HG03378 (cell line): Measurements from ENCODE around the gene PAMR1.
"Not testable (repeated sequence)": the region's sequence is repeated elsewhere in the genome, so short reads cannot be mapped to it uniquely, and the experiment has no call there.

Experiments used
- ATAC-seq: cut with Tn5 transposase; IDR thresholded peaks from one replicate; pipeline ENCODE4 v1.9.1; 2021; ENCODE audit warnings: mild to moderate bottlenecking, moderate library complexity; ENCODE audit not compliant: unreplicated experiment

The PAMR1 gene

DNA sequence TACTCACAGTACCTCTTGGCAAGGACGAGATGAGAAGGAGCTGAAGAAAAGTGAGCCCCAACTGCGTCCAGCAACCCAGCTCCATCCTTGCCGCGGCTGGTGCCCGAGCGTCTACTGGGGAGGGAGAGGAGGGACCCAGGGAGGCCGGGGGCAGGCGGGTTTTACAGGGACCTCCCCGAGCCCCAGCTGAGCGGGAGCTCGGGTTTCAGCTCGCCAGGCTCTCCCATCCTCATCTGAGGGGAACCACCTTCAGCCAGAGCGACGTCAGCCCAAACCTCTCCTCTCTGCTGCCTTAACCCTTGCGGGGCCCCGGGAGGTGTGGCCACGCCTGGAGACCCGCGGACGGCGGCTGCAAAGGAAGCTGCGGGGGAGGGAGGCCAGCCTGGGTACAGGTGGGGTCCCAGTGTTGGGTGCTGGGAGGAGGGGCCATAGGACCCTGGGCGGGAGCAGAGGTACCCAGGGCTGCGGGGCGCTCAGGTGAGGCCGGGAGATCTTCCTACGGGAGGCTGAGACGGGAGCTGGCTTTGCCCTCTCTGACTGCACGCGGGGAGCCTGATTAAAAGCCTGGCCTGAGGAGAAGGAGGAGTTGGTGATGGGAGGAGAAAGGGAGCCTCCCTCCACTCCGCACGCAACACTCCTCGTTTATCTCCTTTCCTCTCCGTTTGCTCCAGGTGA is at the start of gene PAMR1:
PAMR1 (minus strand) TSS at position 116 of the 675 bp plus-strand sequence; CDS start at position 85, 31 bp downstream.
- no peak for ATAC-seq

DNA sequence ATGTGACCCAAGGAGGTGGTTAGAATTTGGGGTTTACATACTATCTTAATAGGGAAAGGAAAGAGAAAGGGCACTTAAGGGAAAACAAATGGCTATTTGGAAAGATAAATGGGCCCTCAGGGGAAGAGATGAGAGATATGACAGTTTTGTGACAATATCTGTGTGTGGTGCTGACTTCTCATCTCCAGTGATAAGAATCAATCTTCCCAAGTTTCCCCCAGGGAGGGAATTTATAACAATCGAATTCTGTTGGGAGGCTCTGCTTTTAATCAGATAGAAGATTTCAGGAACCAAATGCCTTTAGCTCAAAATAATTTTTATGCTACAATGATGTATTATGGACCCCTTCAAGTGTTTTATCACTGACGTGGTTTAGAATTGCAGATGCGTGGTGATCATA is 46.3 kb upstream of the PAMR1 start:
- ATAC-seq = no peak

- no peak for ATAC-seq
These were observed 42.5 kb upstream of the PAMR1 start for GRCh38 chr11:35567737-35568465.

DNA sequence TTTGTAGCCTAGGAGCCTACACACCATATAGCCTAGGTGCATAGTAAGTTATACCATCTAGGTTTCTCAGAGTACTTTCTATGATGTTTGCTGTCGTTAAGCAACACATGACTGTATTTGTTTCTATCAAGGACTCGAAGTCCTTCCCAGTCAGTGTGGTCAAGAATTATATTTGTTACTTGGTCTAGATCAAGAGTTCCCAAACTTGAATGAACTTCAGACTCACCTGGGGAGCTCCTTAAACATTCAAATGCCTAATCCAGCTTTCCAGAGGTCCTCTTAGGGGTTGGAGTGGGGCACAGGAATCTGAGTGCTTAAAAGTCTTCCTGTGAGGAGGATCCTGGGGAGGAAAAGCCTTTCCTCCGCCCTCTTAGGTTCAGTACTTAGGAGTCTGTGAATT is 41.5 kb upstream of the PAMR1 start:
- ATAC-seq = no peak

DNA sequence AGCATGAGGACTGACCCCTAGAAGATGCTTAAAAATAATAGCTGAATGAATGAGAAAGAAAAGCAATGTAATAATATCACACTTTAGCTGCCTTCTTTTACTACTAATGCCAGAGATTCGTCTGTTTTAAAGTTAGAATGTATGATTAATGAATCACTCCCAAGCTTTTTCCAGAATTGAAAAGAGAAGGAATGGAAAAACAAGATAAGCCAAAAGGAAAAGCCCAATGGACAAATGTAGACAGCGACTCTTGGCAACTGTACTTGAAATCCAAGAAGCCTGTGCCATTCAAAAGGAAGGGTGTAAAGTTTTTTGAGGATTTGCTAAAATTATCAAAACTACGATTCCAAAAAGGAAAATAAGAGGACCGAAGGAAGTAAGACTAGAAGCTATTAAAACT is 40.8 kb upstream of the PAMR1 start:
- ATAC-seq = no peak

- ATAC-seq = no peak
These were observed 38.8 kb upstream of the PAMR1 start for GRCh38 chr11:35564245-35564595.

- no peak for ATAC-seq
These were observed 38.2 kb upstream of the PAMR1 start for GRCh38 chr11:35563484-35564244.

GRCh38 chr11:35559949-35560348 is 34.5 kb upstream of the PAMR1 start:
- no peak for ATAC-seq

GRCh38 chr11:35558513-35558912 is 33.1 kb upstream of the PAMR1 start:
- ATAC-seq = no peak

DNA sequence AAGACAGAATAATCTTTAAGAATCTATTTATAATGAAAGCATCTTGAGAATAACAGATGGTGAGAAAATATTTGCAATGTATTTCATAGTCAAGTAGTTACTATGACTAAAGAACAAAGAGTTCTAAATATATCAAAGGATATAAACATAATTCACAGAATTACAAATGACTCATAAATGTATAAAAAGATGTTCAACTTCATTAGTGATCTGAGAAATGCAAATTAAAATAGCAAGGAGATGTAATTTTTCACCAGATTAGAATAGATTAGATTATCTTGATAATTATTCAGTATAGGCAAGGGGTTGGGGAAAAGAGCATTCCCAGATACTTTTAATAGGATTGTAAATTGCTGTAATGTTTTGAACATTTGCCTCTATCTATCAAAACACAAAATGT is 30.1 kb upstream of the PAMR1 start:
- ATAC-seq = no peak

GRCh38 chr11:35554491-35555437 is 29.3 kb upstream of the PAMR1 start:
- no peak for ATAC-seq

DNA sequence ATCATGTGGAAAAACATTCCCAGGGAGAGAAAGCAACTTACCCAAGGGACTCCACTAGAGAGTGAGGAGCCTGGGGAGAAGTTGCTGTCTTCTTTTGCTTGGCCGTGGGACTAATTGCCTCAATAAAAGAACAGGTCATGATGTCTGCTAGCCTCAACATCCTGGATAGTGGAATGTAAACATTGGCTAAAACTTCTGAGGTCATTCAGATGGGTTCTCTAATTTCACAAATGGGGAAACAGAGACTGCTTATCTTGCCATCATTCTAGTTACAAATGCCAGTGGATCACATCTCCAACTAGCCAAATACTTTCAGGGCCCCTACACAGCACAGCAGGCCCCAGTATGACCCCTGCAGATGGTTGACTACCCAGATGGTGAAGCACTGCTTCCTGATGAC is 28.4 kb upstream of the PAMR1 start:
- no peak for ATAC-seq

GRCh38 chr11:35553021-35553420 is 27.6 kb upstream of the PAMR1 start:
- no peak for ATAC-seq

- no peak for ATAC-seq
These were observed 27.2 kb upstream of the PAMR1 start for GRCh38 chr11:35552616-35553015.

GRCh38 chr11:35550374-35551036 is 25.1 kb upstream of the PAMR1 start:
- ATAC-seq = no peak

GRCh38 chr11:35549787-35550186 is 24.4 kb upstream of the PAMR1 start:
- ATAC-seq = no peak

GRCh38 chr11:35548925-35549561 is 23.6 kb upstream of the PAMR1 start:
- no peak for ATAC-seq

GRCh38 chr11:35547995-35548394 is 22.6 kb upstream of the PAMR1 start:
- not testable (repeated sequence) for ATAC-seq

DNA sequence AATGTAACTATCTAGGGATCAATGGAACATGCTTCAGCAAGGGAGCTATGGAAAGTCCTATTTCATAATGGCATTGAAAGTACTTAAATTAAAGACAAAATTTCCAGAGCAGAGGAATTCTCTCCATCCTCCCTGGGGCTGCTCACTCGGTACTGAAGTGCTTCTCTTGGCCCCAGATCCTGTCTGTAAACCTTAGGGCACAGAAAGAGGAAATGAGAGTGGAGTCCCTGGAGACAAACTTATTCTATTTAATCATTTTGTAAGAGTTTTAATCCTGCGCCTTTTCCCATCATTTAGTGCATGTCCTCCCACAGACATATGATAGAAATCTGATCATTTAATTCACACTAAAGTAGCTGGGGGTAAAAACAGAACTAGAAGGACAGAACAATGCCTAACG is 20.9 kb upstream of the PAMR1 start:
- no peak for ATAC-seq
